Keratinocyte (primary cell): Measurements from ENCODE around the gene CFAP210. TPM values are rescaled to one million over a fixed set of nuclear protein-coding genes. Genes with fewer than 3 reads are reported as not detected.

Experiments used
- DNase-seq: peaks from one replicate; pipeline ENCODE4 v3.0.0-alpha.2; 2011; ENCODE audit warnings: low read depth, missing footprints, low spot score
- FAIRE-seq: peaks from 2 replicates; lab custom pipeline; 2011; peaks lifted over from hg19 to GRCh38; lab: Jason Lieb, UNC
- H2AFZ ChIP-seq: 2 replicates; pipeline ENCODE4 v1.6.0; 2012; ENCODE audit warnings: low read length, control low read depth, inconsistent platforms; ENCODE audit not compliant: control insufficient read depth
- H3K27ac ChIP-seq: 2 replicates; pipeline ENCODE4 v1.5.1; 2011; ENCODE audit warnings: low read length; ENCODE audit not compliant: control insufficient read depth, insufficient read depth
- H3K27me3 ChIP-seq: 3 replicates; pipeline ENCODE4 v1.6.0; 2011; ENCODE audit warnings: low read length; ENCODE audit not compliant: control insufficient read depth, insufficient read depth; ENCODE audit errors: extremely low read depth
- H3K36me3 ChIP-seq, 2 experiments: 2 replicates in 1 of 2; 3 replicates in 1 of 2; pipeline ENCODE4 v1.5.1; 2011; ENCODE audit warnings: low read length in 2 of 2, mild to moderate bottlenecking in 1 of 2; ENCODE audit not compliant: control insufficient read depth in 2 of 2, insufficient read depth in 2 of 2; ENCODE audit errors: extremely low read depth in 1 of 2
- H3K4me1 ChIP-seq: 3 replicates; pipeline ENCODE4 v1.5.1; 2011; ENCODE audit warnings: low read length; ENCODE audit not compliant: control insufficient read depth, insufficient read depth; ENCODE audit errors: extremely low read depth
- H3K4me2 ChIP-seq: 3 replicates; pipeline ENCODE4 v1.6.0; 2011; ENCODE audit warnings: low read depth, low read length; ENCODE audit not compliant: control insufficient read depth, insufficient read depth; ENCODE audit errors: extremely low read depth
- H3K4me3 ChIP-seq, 3 experiments: fragments of 200-600 bp in 1 of 3; sonication (generic) in 1 of 3; 2 replicates in 2 of 3; 3 replicates in 1 of 3; pipeline ENCODE4 v1.5.1; 2011 to 2016; ENCODE audit warnings: low read length in 3 of 3, mild to moderate bottlenecking in 3 of 3, control low read depth in 2 of 3, inconsistent platforms in 1 of 3, low read depth in 1 of 3, mixed read lengths in 1 of 3, mixed run types in 1 of 3, moderate library complexity in 1 of 3; ENCODE audit not compliant: control insufficient read depth in 2 of 3, insufficient read depth in 2 of 3; ENCODE audit errors: extremely low read depth in 1 of 3
- H3K79me2 ChIP-seq: 2 replicates; pipeline ENCODE4 v1.6.0; 2012; ENCODE audit warnings: low read length; ENCODE audit not compliant: control insufficient read depth, insufficient read depth
- H3K9ac ChIP-seq: 3 replicates; pipeline ENCODE4 v1.6.0; 2011; ENCODE audit warnings: low read length; ENCODE audit not compliant: control insufficient read depth, insufficient read depth; ENCODE audit errors: extremely low read depth
- H3K9me1 ChIP-seq: 3 replicates; pipeline ENCODE4 v1.6.0; 2011; ENCODE audit warnings: low read length; ENCODE audit not compliant: control insufficient read depth, insufficient read depth; ENCODE audit errors: extremely low read depth
- H3K9me3 ChIP-seq: 2 replicates; pipeline ENCODE4 v1.5.1; 2012; ENCODE audit warnings: low read depth, low read length; ENCODE audit not compliant: control insufficient read depth
- H4K20me1 ChIP-seq: 3 replicates; pipeline ENCODE4 v1.6.0; 2011; ENCODE audit warnings: low read length; ENCODE audit not compliant: control insufficient read depth, insufficient read depth; ENCODE audit errors: extremely low read depth
- EZH2 ChIP-seq: IDR thresholded peaks from one replicate; pipeline ENCODE4 v1.6.1; 2012; ENCODE audit warnings: inconsistent platforms, mild to moderate bottlenecking, low read length, moderate library complexity
- dilution Hi-C: fragments of 300-500 bp; cut with MboI; formaldehyde crosslinking; loops from one replicate; pipeline ENCODE4 v1.7.0; 2020; ENCODE audit warnings: low sequenced_read_pairs; ENCODE audit not compliant: extremely low pct_ligation_motif_present
- polyA plus RNA-seq, 5 experiments: library from polyadenylated mRNA; depleted of rRNA in 3 of 5; stranded (reverse) in 3 of 5; stranded (forward) in 1 of 5; unstranded in 1 of 5; fragments of >200 nt; gene quantifications; 1 replicate in 1 of 5; 2 replicates in 3 of 5; 3 replicates in 1 of 5; pipeline versions ENCODE4 v1.2.1 to v1.2.3, GENCODE V29; 2011 to 2012; ENCODE audit warnings: missing spikeins in 2 of 5, low read depth in 1 of 5, low replicate concordance in 1 of 5
- TF ChIP-seq, protein P1 (sequence below), 3 experiments: IDR thresholded peaks in 1 of 3; conservative IDR thresholded peaks in 1 of 3; optimal IDR thresholded peaks in 1 of 3; 2 replicates in 2 of 3; 3 replicates in 1 of 3; pipeline versions ENCODE3 to v1.5.1; 2011; ENCODE audit warnings: low read length in 3 of 3, mild to moderate bottlenecking in 3 of 3, moderate library complexity in 2 of 3, control low read depth in 1 of 3, inconsistent platforms in 1 of 3; ENCODE audit not compliant: insufficient read depth in 2 of 3; ENCODE audit errors: extremely low read depth in 1 of 3

The CFAP210 gene
- polyA plus RNA-seq, 1 donor (not counting 4 experiments of a cell fraction or from before 2014, with no cell fraction given), result 0.30 TPM

GRCh38 chr2:169664600-169664977, 29.6 kb downstream of the CFAP210 start:
- FAIRE-seq (no peak), DNase-seq (no peak)
- Histone ChIP-seq H3K27ac (no peak overlapping the region), H3K27me3 (peaks cover 3% of the 10 kb centered on the region), H3K9me3 (no peaks in the 10 kb centered on the region), H3K4me2 (no peak overlapping the region), H3K79me2 (no peaks in the 10 kb centered on the region), H3K9ac (no peak overlapping the region), H2AFZ (no peak overlapping the region), H3K4me1 (no peaks in the 10 kb centered on the region), H3K9me1 (no peaks in the 10 kb centered on the region), H4K20me1 (no peaks in the 10 kb centered on the region), H3K4me3 (no peak overlapping the region), H3K36me3 (no peaks in the 10 kb centered on the region)
- dilution Hi-C loops, result no loop called here
- no peak for TF ChIP-seq EZH2
- TF ChIP-seq, protein P1, sequence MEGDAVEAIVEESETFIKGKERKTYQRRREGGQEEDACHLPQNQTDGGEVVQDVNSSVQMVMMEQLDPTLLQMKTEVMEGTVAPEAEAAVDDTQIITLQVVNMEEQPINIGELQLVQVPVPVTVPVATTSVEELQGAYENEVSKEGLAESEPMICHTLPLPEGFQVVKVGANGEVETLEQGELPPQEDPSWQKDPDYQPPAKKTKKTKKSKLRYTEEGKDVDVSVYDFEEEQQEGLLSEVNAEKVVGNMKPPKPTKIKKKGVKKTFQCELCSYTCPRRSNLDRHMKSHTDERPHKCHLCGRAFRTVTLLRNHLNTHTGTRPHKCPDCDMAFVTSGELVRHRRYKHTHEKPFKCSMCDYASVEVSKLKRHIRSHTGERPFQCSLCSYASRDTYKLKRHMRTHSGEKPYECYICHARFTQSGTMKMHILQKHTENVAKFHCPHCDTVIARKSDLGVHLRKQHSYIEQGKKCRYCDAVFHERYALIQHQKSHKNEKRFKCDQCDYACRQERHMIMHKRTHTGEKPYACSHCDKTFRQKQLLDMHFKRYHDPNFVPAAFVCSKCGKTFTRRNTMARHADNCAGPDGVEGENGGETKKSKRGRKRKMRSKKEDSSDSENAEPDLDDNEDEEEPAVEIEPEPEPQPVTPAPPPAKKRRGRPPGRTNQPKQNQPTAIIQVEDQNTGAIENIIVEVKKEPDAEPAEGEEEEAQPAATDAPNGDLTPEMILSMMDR (optimal IDR thresholded peaks at IDR 0.05 in 1 of 3, IDR thresholded peaks at IDR 0.05 in 1 of 3, conservative IDR thresholded peaks at IDR 0.05 in 1 of 3; ENCODE audit: extremely low read depth in 1 of 3, insufficient read depth in 2 of 3, low read length in 3 of 3), result no peak

- no peaks in the 10 kb centered on the region for H4K20me1 ChIP-seq
- dilution Hi-C loops, result no loop called here
- no peak overlapping the region for H3K9ac ChIP-seq
- no peaks in the 10 kb centered on the region for H3K4me1 ChIP-seq
- no peaks in the 10 kb centered on the region for H3K79me2 ChIP-seq
- no peaks in the 10 kb centered on the region for H3K36me3 ChIP-seq
- H2AFZ ChIP-seq, result no peak overlapping the region
- peaks cover 3% of the 10 kb centered on the region for H3K27me3 ChIP-seq
- no peaks in the 10 kb centered on the region for H3K9me1 ChIP-seq
- FAIRE-seq (no peak), DNase-seq (no peak)
- TF ChIP-seq, protein P1 (optimal IDR thresholded peaks at IDR 0.05 in 1 of 3, IDR thresholded peaks at IDR 0.05 in 1 of 3, conservative IDR thresholded peaks at IDR 0.05 in 1 of 3; ENCODE audit: extremely low read depth in 1 of 3, insufficient read depth in 2 of 3, low read length in 3 of 3), result no peak
- no peak for TF ChIP-seq EZH2
- no peak overlapping the region for H3K4me3 ChIP-seq
- no peak overlapping the region for H3K27ac ChIP-seq
- no peaks in the 10 kb centered on the region for H3K9me3 ChIP-seq
- no peak overlapping the region for H3K4me2 ChIP-seq
Observed at GRCh38 chr2:169663247-169663646, 31.0 kb downstream of the CFAP210 start.
